GM19438 (cell line): Measurements from ENCODE around the gene RNPS1.
"Not testable (repeated sequence)": the region's sequence is repeated elsewhere in the genome, so short reads cannot be mapped to it uniquely, and the experiment has no call there.

Experiments
- ATAC-seq: cut with Tn5 transposase; IDR thresholded peaks from one replicate; pipeline ENCODE4 v1.9.1; 2021; ENCODE audit warnings: low read depth; ENCODE audit not compliant: unreplicated experiment

Gene RNPS1

DNA sequence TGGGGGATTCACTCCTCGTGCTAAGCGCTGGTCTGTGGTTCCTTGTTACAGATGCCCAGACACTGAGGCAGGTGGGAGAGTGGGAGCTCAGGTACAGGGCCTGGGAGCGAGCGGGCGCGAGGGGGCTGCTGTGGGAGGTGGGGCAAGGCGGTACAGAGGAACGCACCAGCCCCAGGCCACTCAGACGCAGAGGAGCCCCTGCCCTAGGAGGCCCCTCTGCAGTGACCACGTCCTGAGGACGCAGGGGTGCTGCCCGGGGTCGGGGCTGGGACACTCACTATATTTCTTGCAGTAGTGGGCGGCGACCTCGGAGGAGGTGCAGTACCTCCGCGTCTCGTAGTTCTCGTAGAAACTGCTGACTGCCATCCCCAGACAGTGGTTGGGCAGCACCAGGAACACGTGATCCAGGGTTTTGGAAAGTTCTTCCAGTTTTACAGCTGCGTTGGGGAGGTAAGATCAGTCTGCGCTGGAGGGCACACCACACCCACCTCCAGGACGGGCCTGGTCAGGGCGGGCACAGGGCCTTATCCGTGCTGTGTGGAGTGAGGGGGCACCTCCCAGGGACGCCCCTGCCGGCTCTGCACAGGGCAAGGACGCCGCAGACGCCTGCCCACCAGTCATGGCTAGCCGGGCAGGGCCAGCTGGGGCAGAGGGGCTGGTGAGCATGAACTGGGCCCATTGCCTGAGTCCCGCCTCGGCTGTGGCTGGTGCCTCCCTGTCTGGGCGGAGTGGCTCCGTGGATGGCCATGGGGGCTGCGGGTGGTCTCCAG is 16.3 kb upstream of the RNPS1 start:
- no peak for ATAC-seq

DNA sequence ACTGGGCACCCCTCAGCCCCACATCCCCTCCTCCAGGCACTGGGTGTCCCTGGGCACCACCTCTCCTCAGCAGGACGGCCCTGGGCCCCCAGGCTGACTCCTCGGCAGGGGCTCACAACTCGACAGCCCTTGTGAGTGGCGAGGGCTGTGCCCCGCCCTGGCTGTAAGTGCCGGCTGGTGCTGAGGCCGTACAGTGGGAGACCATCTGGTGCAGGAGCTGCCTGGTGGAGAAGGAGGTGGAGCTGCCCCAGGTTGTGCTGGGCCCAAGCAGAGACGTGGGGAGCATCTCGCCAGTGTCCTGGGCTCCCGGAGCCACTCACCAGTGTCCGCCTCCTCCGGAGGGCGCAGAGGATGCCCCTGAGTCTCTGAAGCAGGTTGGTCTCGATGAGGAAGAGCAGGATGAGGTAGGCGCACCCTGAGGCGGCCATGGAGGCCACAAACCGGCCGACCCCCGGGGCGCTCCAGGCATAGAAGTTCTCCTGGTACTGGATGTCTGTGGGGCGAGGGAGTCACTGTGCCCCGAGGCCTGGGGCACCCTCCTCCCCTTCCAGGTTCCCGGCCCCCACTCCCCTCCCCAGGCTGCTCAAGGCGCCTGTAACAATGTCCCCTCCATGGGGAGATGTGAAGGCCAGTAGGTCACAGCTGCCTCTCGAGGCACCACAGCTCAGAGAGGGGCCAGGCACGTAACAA is 15.1 kb upstream of the RNPS1 start:
- ATAC-seq: no peak

DNA sequence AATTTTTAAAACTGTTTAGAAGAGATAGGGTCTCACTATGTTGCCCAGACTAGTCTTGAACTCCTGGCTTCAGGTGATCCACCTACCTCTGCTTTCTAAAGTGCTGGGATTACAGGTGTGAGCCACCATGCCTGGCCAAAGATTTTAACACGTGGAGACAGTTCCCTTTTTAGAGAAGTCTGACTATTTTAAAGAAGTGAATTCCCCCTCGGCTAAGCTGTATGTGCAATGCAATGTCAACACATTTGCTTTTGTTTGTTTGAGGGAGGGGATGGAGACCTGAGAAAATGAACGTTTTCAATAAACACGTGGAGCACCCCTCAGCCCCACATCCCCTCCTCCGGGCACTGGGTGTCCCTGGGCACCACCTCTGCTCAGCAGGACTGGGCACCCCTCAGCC is 14.3 kb upstream of the RNPS1 start:
- ATAC-seq: no peak

DNA sequence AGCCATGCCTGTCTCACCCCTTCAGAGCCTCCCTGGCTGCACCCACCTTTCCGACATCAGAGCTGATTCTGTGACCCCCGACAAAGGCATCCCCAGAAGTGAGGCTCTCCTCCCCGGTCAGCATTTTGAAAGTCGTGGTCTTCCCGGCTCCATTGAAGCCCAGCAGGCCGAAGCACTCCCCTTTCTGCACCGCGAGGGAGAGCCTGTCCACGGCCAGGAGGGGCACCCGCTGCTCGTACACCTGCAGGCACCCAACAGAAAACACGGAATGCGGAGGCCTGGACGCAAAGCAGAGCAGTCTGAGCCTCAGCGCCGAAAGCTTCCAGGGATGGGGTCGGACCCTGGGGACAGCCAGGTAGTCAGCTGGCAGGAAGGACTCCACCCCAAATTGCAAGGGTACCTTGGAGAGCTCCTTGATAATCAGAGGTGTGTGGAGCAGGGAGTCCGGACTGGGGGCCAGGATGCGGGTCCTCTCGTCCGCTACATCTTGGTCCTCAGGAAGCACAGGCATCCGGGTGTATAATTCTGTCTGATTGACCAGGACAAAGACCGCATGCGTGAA is 13.1 kb upstream of the RNPS1 start:
- no peak for ATAC-seq

DNA sequence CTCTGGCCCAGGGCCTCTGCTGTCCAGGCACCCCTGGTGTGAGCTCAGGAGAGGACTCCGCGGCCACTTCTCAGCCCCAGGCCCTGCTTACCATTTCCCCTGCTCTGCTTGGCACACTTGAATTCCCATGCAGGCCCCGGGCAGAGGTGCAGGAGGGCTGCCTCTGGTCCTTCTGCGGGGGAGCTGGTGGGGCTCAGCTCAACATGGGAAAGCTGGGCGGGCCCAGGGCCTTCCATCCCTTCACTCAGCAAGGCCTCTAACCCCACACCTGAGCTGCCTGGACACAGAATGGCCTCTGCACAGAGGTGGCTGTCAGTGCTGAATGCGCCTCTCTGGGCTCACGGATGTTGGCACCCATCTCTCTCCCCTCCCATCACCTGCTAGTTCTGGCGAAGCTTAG is 12.5 kb upstream of the RNPS1 start:
- no peak for ATAC-seq

DNA sequence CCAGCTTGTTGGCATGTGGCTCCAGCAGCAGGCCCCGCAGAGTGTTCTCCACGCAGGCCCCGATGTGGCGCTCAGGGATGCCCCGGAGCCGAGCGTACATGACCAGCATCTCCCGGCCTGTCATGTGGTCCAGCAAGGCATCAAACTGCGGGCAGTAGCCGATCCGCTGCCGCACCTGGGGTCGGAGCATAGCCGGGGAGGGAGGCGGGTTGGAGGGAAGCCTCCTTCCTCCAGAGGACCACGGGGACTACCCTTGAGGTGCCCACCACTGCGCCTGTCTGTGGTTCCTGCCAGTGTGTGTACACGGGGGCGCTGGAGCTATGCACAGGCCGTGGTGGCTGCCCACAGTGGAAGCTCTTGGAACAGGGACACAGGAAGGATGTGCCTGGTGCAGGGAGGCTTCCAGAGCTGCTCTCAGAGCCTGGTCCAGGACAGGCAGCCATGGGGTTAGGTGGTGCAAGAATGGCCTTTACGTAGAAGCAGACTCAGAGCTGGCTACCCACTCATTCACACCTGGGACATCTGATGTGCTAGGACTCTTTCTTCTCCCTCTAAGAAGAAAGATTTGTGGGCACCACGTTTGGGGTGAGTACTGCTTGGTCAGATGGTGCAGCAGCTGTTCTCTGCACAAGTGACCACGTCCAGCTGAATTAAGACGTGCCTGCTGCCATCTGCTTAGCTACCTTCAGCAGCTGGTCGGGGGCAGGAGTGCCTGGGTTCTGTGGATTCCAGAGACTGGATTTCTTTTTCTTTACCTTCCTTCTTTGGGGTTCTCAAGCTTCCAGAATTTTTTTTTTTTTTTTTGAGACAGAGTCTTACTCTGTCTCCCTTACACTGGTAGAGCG is 11.3 kb upstream of the RNPS1 start:
- ATAC-seq: no peak

DNA sequence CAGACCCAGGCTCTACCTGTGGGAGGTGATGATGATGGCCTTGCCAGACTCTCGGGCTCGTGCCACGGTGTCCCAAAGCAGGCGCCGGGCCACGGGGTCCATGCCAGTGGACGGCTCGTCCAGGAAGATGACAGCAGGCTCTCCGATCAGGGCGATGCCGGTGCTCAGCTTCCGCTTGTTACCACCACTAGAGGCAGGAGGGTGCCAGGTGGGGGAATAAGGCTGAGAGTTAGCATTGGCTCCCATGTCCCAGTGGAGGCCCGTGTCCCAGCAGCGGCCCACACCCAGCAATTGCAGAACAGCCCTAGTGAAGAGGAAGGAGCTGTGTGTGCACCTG is 10.3 kb upstream of the RNPS1 start:
- no peak for ATAC-seq

DNA sequence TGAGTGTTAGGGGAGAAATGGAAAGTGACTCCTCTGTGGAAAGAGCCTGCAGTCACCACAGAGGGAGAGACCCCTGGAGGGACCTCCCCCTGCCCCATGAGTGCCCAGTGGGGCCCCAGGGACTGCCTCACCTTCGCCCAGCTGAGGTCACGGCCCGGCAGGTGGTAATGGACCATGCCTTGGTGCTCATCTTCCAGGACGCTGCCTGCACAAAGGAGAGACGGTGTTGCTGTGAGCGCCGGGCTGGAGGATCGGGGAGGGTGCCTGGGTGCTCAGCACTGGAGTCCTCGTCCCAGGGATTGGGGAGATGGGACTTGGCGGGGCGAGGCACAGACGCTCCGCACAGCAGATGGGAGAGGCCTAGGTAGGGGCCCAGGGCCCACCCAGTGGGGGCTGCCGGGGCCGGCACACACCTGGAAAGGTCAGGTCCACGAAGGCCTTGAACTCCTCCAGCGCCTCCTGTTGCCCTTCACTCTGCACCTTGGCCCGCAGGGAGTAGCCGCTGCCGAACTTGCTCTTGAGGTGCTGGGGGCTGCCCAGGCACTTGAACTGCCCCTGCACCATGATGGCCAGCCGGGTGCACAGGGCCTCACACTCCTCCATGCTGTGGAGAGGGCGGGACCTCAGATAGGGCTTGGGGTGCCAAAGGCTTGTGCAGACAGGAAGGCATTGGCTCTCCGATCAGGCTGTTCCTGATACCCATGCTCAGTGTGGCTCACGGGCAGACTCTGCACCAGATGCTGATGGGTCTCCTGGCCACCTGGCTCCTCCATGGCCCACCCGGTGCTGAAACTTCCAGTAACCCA is 9.7 kb upstream of the RNPS1 start:
- ATAC-seq: no peak

DNA sequence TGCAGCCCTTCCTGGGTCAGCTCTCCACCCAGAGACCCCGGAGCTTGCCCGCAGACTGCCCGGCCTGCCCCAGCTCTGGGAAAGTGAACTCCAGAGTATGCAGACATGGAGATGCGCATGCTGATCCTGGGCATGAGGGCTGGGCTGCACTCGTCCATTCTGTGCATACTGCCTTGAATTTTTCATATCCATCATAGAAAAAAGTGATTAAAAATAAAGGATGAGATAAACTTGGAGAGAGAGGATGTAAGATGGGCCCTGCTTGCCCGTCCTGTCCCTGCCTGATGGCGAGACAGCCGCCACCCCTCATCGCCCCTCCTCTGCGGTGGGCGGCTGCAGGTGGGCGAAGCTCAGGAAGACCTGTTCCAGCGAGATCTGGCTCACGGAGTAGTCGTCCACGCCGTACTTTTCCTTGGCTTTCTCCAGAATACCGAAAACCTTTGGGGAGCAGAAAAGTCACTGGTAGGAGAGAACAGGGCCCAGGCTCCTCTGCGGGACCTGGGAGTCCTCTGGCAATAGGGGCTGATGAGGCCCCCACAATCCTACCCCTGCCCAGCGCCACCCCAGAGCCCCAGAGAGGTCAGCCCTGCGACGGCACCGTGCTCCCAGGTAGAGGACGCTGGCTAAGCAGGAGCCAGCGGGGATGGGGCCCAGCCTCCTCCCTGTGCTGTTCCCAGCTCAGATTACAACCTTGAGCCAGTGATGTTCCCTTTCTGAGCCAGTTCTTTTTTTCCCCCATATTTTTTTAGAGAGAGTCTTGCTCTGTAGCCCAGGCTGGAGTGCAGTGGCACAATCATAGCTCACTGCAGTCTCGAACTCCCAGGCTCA is 8.7 kb upstream of the RNPS1 start:
- no peak for ATAC-seq

DNA sequence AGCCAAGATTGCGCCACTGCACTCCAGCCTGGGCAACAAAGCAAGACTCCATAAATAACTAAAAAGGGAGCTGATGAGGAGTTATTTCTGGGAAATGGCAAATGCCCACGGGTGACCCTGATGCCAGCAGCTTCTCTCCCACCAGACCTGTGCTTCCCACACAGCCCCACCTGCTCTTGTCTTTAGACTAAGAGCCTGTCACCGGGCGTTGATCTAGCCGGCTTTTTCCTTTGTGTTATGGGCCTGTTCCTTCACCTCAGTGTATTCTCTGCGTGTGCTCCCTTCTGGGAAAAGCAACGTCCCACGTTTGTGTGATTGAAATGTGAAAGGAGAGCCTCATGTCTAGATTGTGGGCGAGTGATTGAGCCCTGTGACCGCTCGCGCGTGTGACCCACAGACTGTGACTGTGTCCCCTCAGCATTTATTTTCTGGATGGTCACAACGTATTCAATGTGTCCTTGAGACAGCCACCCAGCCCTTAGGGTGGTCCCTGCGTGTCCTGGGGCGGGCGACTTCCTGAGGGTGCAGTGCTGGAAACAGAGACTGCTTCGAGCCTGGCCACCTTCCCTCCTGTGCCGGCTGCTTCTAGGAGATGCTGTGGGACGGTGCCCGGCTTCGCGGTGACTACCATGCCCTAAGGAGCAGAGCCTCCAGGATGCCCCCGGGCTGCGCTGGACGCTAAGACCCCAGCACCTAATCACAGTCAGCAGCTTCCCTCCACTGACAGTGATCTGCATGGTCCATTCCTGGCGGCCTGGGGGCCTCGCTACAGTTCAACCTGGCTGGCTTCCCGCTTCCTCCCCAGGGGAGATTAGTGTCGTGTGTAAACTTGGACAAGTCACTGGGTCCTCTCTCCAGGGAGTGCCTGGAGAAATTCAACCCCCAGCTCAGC is 7.8 kb upstream of the RNPS1 start:
- ATAC-seq: no peak

DNA sequence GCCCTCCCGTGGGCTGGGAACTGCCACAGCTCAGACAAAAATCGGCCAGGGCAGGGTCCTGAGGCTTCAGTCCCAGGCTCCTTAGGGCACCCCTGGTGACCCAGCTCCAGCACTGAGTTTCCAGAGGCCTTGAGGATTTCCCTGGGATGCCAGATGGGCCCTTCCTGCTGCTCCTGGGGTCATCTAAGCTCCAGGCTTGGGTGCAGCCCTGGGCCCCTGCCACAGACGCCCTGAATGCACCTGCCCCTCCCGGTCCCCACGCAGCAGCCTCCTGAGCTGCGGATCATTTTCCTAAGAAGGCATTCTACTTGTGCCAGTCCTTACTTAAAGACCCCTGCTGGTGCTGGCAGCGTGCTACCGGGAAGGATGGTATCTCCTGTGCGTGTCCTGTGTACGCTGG is 6.0 kb upstream of the RNPS1 start:
- ATAC-seq: no peak

DNA sequence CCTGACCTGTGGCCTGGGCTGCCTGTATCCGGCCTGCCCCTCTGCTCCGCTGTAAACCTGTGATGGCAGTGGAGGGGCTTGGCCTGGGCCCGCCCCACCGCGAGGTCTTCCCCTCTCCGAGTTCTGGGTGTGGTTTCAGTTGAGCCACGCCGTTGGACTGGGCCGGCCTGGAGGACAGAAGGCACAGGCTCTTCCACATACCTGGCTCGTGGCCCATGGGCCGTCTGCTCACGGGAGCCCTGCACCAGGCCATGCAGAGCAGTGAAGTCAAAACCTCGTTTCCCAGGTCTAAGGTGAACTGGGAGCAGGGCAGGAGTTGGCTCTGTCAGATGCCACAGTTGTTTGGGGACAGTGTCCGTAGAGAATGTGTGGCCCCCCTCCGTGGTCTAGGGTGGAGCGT is 5.6 kb upstream of the RNPS1 start:
- no peak for ATAC-seq

DNA sequence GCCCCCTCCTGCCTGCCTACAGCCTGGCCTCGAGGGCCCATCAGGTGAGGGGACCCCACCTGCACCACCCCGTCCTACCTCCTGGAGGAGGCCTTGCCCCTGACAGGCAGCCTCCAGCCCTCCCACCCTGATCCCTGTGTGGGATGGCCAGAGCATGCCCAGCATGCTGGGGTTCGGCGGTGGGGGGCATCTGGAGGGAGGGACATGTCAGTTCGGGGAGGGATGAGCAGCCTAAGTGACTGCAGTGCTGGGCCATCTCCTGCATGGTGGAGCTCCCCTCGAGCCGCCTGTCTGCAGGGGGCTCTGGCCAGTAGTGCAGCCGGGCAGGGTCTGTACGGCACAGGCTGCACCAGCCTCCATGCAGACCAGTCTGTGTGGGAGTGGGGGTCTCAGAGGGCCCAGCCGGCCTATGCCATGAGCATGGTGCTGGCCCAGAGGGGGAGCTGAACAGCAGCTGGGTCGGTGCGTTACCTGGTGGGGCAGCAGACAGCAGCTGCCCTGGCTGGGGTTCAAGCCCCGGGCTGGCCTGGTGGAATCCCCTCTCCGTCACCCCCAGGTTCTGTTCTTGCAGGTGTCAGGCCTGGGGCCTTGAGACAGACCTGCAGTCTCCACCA is 4.0 kb upstream of the RNPS1 start:
- no peak for ATAC-seq

DNA sequence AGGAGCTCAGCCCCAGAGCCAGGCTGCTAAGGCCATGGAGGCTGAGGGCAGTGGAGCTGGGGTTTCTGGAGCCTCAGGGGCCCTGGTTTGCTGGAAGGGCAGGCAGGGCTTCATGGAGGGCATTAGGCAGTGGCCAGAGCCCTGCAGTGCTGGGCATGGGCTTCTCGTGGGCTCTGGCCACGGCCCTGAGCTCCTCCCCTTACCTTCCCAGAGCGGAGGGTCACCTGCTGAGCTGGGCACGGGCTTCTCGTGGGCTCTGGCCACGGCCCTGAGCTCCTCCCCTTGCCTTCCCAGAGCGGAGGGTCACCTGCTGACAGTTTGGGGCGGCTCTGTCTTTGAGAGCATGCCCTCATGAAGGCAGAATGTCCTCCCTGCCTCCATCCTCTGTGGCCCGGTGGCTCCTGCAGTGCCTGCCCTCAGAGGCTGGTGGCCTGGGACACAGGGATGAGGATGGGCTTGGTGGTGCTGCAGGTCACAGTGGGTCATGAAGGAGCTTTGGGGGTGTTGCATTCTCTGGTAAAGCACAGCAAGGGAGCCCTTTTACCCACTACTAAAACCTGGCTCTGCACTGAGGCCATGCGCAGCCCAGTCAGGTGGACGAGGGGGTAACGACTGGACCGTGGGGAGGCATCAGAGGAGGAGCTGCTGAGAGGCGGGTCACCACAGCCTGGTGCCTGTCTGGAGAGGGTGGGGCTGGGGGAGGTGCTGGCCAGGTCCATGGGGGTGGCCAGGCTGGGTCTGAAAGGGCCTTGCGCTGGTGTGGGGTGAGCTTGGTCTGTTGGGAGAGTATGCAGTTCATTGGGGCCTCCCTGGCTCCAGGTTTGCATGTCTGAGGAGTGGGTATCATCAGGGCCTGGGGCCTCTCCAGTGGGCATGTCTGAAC is 2.9 kb upstream of the RNPS1 start:
- no peak for ATAC-seq

DNA sequence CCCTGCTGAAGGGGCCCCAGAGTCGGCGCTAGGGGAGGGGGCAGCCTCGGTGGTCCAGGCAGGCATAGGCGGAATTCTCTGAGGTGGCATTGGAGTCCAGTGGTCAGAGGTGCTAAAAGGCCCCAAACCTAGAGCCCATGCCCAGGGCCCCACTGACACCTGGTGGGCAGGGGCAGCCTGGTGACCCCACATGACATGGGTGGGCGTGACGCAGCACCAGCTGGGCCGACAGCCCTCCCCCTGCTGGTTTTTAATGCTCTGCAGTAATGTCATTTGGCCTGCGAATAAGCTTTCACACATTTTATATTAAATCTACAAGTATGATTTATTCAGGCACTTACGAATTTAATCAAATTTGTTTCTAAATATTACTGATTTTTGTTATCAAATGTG is 2.1 kb upstream of the RNPS1 start:
- no peak for ATAC-seq

DNA sequence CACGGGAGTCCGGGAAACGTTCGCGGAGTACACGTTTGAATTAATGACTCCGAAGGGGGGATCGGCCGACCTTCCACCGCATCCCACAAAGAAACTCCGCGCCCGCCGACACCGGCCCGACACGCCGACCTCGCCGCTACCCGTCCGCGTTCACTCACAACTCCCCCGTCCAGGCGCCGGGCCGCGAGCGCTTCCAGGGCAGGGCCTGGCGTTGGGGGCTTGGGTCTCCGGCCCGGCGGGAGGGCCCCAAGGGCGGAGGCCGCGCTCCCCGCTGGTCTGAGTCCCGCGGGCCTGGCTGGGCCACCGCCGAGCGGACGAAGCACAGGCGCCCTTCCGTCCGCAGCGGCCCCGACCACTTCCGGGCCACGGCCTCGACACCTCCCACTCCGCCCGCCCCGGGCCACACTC is 417 bp downstream of the RNPS1 start:
- peak; percentile 52 for ATAC-seq

DNA sequence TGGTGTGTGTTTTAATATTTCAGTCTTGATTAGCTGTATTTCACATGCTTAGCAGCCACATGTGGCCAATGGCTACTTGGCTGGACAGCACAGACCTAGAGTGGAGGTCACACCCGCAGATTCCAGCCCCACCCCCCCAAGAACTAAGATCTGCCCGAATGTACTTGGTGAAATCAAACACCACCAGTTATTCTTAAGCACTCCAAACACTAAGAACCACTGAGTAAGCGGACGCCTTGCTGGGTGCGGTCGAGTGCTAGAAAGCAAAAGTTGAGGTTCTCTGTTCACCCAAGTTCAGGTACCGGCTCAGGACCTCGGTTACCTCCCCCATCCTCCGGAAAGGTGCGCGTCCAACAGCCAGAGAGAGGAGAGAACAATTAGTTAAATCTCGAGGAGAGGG is 1.0 kb downstream of the RNPS1 start:
- not testable (repeated sequence) for ATAC-seq
